Measurements from ENCODE around the gene MRPS35.

MRPS35 gene

GRCh38 chr12:27797301-27798025 lies 86.8 kb downstream of the MRPS35 start:
- Mint-ChIP-seq H3K27ac (no peak overlapping the region), H3K4me1 (ENCODE audit: low read depth) (peaks cover 31% of the 10 kb centered on the region), H3K27me3 (no peaks in the 10 kb centered on the region), H3K9me3 (no peaks in the 10 kb centered on the region), H3K36me3 (ENCODE audit: low read depth) (peaks cover 80% of the 10 kb centered on the region), H3K4me3 (no peak overlapping the region)
- no peak for DNase-seq

GRCh38 chr12:27800819-27801218 lies 90.2 kb downstream of the MRPS35 start:
- H3K4me3 Mint-ChIP-seq = no peak overlapping the region
- peaks cover 7% of the 10 kb centered on the region for H3K27me3 Mint-ChIP-seq
- DNase-seq = no peak
- peaks cover 50% of the 10 kb centered on the region for H3K36me3 Mint-ChIP-seq (ENCODE audit: low read depth)
- peak overlapping the region; percentile 63 for H3K27ac Mint-ChIP-seq
- no peaks in the 10 kb centered on the region for H3K9me3 Mint-ChIP-seq
- peaks cover 34% of the 10 kb centered on the region for H3K4me1 Mint-ChIP-seq (ENCODE audit: low read depth)

GRCh38 chr12:27801630-27802029 lies 91.0 kb downstream of the MRPS35 start:
- Mint-ChIP-seq H3K4me1 (ENCODE audit: low read depth) (peaks cover 40% of the 10 kb centered on the region), H3K4me3 (no peak overlapping the region), H3K27me3 (peaks cover 14% of the 10 kb centered on the region), H3K36me3 (ENCODE audit: low read depth) (peaks cover 42% of the 10 kb centered on the region), H3K9me3 (no peaks in the 10 kb centered on the region), H3K27ac (peak overlapping the region; percentile 84)
- DNase-seq = no peak

GRCh38 chr12:27802511-27802910 lies 91.9 kb downstream of the MRPS35 start:
- Mint-ChIP-seq H3K36me3 (ENCODE audit: low read depth) (peaks cover 34% of the 10 kb centered on the region), H3K4me1 (ENCODE audit: low read depth) (peaks cover 49% of the 10 kb centered on the region), H3K9me3 (no peaks in the 10 kb centered on the region), H3K27me3 (peaks cover 20% of the 10 kb centered on the region), H3K27ac (peak overlapping the region; percentile 84), H3K4me3 (no peak overlapping the region)
- DNase-seq = no peak

- Mint-ChIP-seq H3K4me3 (no peak overlapping the region), H3K36me3 (ENCODE audit: low read depth) (peaks cover 29% of the 10 kb centered on the region), H3K9me3 (no peaks in the 10 kb centered on the region), H3K27me3 (peaks cover 25% of the 10 kb centered on the region), H3K27ac (peak overlapping the region; percentile 84), H3K4me1 (ENCODE audit: low read depth) (peaks cover 53% of the 10 kb centered on the region)
- DNase-seq = no peak
These were observed 92.3 kb downstream of the MRPS35 start for GRCh38 chr12:27802936-27803335.

- no peak overlapping the region for H3K27ac Mint-ChIP-seq
- H3K4me1 Mint-ChIP-seq (ENCODE audit: low read depth) = peaks cover 51% of the 10 kb centered on the region
- no peak overlapping the region for H3K4me3 Mint-ChIP-seq
- H3K36me3 Mint-ChIP-seq (ENCODE audit: low read depth) = peaks cover 12% of the 10 kb centered on the region
- peaks cover 40% of the 10 kb centered on the region for H3K27me3 Mint-ChIP-seq
- DNase-seq = no peak
- H3K9me3 Mint-ChIP-seq = no peaks in the 10 kb centered on the region
These were observed 94.6 kb downstream of the MRPS35 start for GRCh38 chr12:27805238-27805637.
